ENCODE data around the gene KRT17. TPM values are rescaled to one million over a fixed set of nuclear protein-coding genes. Genes with fewer than 3 reads are reported as not detected.

Gene KRT17
- total RNA-seq, 1 experiment from 2014 or later: 1.5 TPM

- H2BK15ac ChIP-seq (ENCODE audit: low read depth, low read length): no peak overlapping the region
- H3K4me1 Mint-ChIP-seq: peaks cover 9 to 14% of the 10 kb centered on the region in 2 experiments
- H4K91ac ChIP-seq (ENCODE audit: insufficient read length, low read depth, low read length): no peak overlapping the region
- no peak overlapping the region for H2BK20ac ChIP-seq (ENCODE audit: low read depth, low read length, poor library complexity, severe bottlenecking)
- no peaks in the 10 kb centered on the region for H3K27me3 ChIP-seq (ENCODE audit: insufficient read depth, low read length)
- DNase-seq: peak; percentile 97
- no peaks in the 10 kb centered on the region for H3K79me2 ChIP-seq (ENCODE audit: insufficient read depth, low read length)
- no peak overlapping the region for H3K18ac ChIP-seq (ENCODE audit: insufficient read length, low read depth, low read length)
- H3K9me3 ChIP-seq (ENCODE audit: control insufficient read depth, low read depth, low read length): no peaks in the 10 kb centered on the region
- H3K14ac ChIP-seq (ENCODE audit: insufficient read depth, low read length): no peak overlapping the region
- no peak overlapping the region for H3K27ac Mint-ChIP-seq
- H3K27me3 Mint-ChIP-seq (ENCODE audit: low read depth): peaks cover 3% of the 10 kb centered on the region
- no peak overlapping the region for H3K9ac ChIP-seq (ENCODE audit: extremely low read depth, insufficient read length, low read length)
- H3K79me1 ChIP-seq (ENCODE audit: insufficient read depth, low read depth, low read length, poor library complexity, severe bottlenecking): no peaks in the 10 kb centered on the region
- H4K8ac ChIP-seq (replicated peaks; ENCODE audit: insufficient read length, low read depth, low read length): no peak overlapping the region
- H2BK120ac ChIP-seq (ENCODE audit: low read depth, low read length, poor library complexity, severe bottlenecking): no peak overlapping the region
- H2AK5ac ChIP-seq (ENCODE audit: insufficient read length, low read length): no peak overlapping the region
- no peak overlapping the region for H2BK5ac ChIP-seq (ENCODE audit: insufficient read length, low read length)
- no peak overlapping the region for H2AFZ ChIP-seq (ENCODE audit: low read length)
- peak overlapping the region; percentile 52 to 72 for H3K4me3 Mint-ChIP-seq
- no peak overlapping the region for H3K27ac ChIP-seq (ENCODE audit: insufficient read length, low read depth, low read length)
- H4K5ac ChIP-seq (ENCODE audit: insufficient read length, low read depth, low read length): no peak overlapping the region
- H3T11ph ChIP-seq (ENCODE audit: low read length): no peak overlapping the region
- no peak overlapping the region for H2BK12ac ChIP-seq (ENCODE audit: insufficient read length, low read depth, low read length)
- no peak overlapping the region for H3K4ac ChIP-seq (ENCODE audit: low read depth, low read length)
- no peaks in the 10 kb centered on the region for H3K9me3 Mint-ChIP-seq
- H3K36me3 Mint-ChIP-seq (ENCODE audit: insufficient read depth in 1 of 3, low read depth in 3 of 3): no peaks in the 10 kb centered on the region; a peak in 1 of 7 replicates
- no peaks in the 10 kb centered on the region for H3K4me1 ChIP-seq (ENCODE audit: insufficient read depth, low read length)
- peak; percentile 98 for TF ChIP-seq CTCF (conservative IDR thresholded peaks at IDR 0.05)
- H3K23ac ChIP-seq (ENCODE audit: insufficient read length, low read depth, low read length): no peak overlapping the region
- no peak overlapping the region for H3K56ac ChIP-seq (ENCODE audit: insufficient read length, low read depth, low read length)
- peak overlapping the region; percentile 45 for H3K4me2 ChIP-seq (ENCODE audit: insufficient read depth, insufficient read length, low read length)
- no CpG with 5 or more reads among the region's 22 CpGs for WGBS (ENCODE audit: extremely low coverage, insufficient read length, low lambda C conversion rate)
- H3K23me2 ChIP-seq (ENCODE audit: insufficient read length, low read depth, low read length, poor library complexity, severe bottlenecking): peaks cover 7% of the 10 kb centered on the region
- no peaks in the 10 kb centered on the region for H4K20me1 ChIP-seq (ENCODE audit: control insufficient read depth, insufficient read depth, insufficient read length)
Measured at GRCh38 chr17:41647940-41648410, 23.6 kb upstream of the KRT17 start.
